OCI-LY7 (cell line): ENCODE data around the gene PLD5. TPM values are rescaled to one million over a fixed set of nuclear protein-coding genes. Genes with fewer than 3 reads are reported as not detected.

ENCODE experiments used
- Bru-seq: library from RNA; stranded (reverse); fragments of 400-500 nt; gene quantifications from one replicate; lab custom pipeline; 2021; lab: Mats Ljungman, UMichigan
- BruChase-seq, 2 experiments: library from RNA; stranded (reverse); fragments of 400-500 nt; gene quantifications; one replicate each; lab custom pipeline; 2021; lab: Mats Ljungman, UMichigan
- BruUV-seq: library from RNA; stranded (reverse); fragments of 400-500 nt; replicated peaks from 2 replicates; lab custom pipeline; 2021; lab: Mats Ljungman, UMichigan
- CTCF ChIA-PET: fragments of 300-600 bp; sonication (Branson Sonifier 250); formaldehyde crosslinking; loops from one replicate; lab custom pipeline; 2022; ENCODE audit warnings: antibody characterized with exemption; ENCODE audit not compliant: unreplicated experiment; lab: Charles Lee
- POLR2A ChIA-PET: fragments of 300-600 bp; sonication (Branson Sonifier 250); formaldehyde crosslinking; loops from one replicate; lab custom pipeline; 2022; ENCODE audit warnings: antibody characterized with exemption; lab: Charles Lee
- DNase-seq: peaks from one replicate; pipeline ENCODE4 v3.0.0-alpha.2; 2015; ENCODE audit warnings: low spot score
- H2AFZ ChIP-seq: fragments of 200-600 bp; sonication (generic), shearing (Covaris generic); 2 replicates; pipeline ENCODE4 v1.6.1; 2014; ENCODE audit warnings: mild to moderate bottlenecking, antibody characterized with exemption, low read length, moderate library complexity
- H3K27ac ChIP-seq: fragments of 200-600 bp; sonication (generic); 2 replicates; pipeline ENCODE4 v1.5.1; 2014; ENCODE audit warnings: mixed run types, low read depth, mild to moderate bottlenecking, moderate library complexity, low read length, inconsistent platforms; ENCODE audit not compliant: poor library complexity, severe bottlenecking
- H3K36me3 ChIP-seq: fragments of 200-600 bp; sonication (generic); 2 replicates; pipeline ENCODE4 v1.6.1; 2014; ENCODE audit warnings: mild to moderate bottlenecking, antibody characterized with exemption, low read length, moderate library complexity, mixed read lengths; ENCODE audit not compliant: insufficient read depth
- H3K4me1 ChIP-seq: fragments of 200-600 bp; sonication (generic); 2 replicates; pipeline ENCODE4 v1.5.1; 2014; ENCODE audit warnings: mild to moderate bottlenecking, low read length; ENCODE audit not compliant: insufficient read depth, poor library complexity, severe bottlenecking
- H3K4me2 ChIP-seq: fragments of 200-600 bp; sonication (generic); 2 replicates; pipeline ENCODE4 v1.6.1; 2014; ENCODE audit warnings: mild to moderate bottlenecking, low read length
- H3K4me3 ChIP-seq: fragments of 200-600 bp; sonication (generic); 2 replicates; pipeline ENCODE4 v1.5.1; 2014; ENCODE audit warnings: mild to moderate bottlenecking, low read depth, low read length; ENCODE audit not compliant: poor library complexity, severe bottlenecking
- H3K79me2 ChIP-seq: fragments of 200-600 bp; sonication (generic); 2 replicates; pipeline ENCODE4 v1.6.1; 2016; ENCODE audit warnings: low read depth, mild to moderate bottlenecking, low read length, moderate library complexity, mixed read lengths; ENCODE audit not compliant: insufficient read depth
- H3K9me2 ChIP-seq: fragments of 200-600 bp; sonication (generic); 2 replicates; pipeline ENCODE4 v1.6.1; 2016; ENCODE audit warnings: mild to moderate bottlenecking, low read length, mixed read lengths; ENCODE audit not compliant: insufficient read depth
- H3K9me3 ChIP-seq: fragments of 200-600 bp; sonication (generic); 2 replicates; pipeline ENCODE4 v1.6.1; 2014; ENCODE audit warnings: mild to moderate bottlenecking, mixed run types, low read length, mixed read lengths
- H4K20me1 ChIP-seq: fragments of 200-600 bp; sonication (generic); 2 replicates; pipeline ENCODE4 v1.6.1; 2014; ENCODE audit warnings: mild to moderate bottlenecking, antibody characterized with exemption, low read length, moderate library complexity, mixed read lengths; ENCODE audit not compliant: insufficient read depth
- CTCF ChIP-seq: fragments of 200-600 bp; sonication (generic); conservative IDR thresholded peaks from 2 replicates; pipeline ENCODE4 v1.5.1; 2014; ENCODE audit warnings: mild to moderate bottlenecking, antibody characterized with exemption, low read length, moderate library complexity, mixed read lengths
- EZH2phosphoT487 ChIP-seq: fragments of 200-600 bp; sonication (generic); IDR thresholded peaks from 2 replicates; pipeline ENCODE4 v1.6.1; 2018; ENCODE audit warnings: low read depth, borderline replicate concordance, mild to moderate bottlenecking, mixed run types, antibody characterized with exemption, low read length, moderate library complexity, mixed read lengths
- intact Hi-C: fragments of 100-400 bp; cut with micrococcal nuclease; formaldehyde crosslinking; loops from one replicate; pipeline ENCODE4 v1.10.0; 2022; ENCODE audit not compliant: unreplicated experiment
- long read RNA-seq: library from polyadenylated mRNA; stranded (forward); transcript quantifications from one replicate; pipeline ENCODE4 v2.0.0, GENCODE V29; 2022
- total RNA-seq, 2 experiments: library from RNA; depleted of rRNA in 1 of 2; stranded (reverse); fragments of >200 nt in 1 of 2; shearing (Covaris generic) in 1 of 2; gene quantifications; 2 replicates each; pipeline ENCODE4 v1.2.3, GENCODE V29; 2014 to 2022

Gene PLD5
- total RNA-seq (2014; rRNA removed; shearing (Covaris generic)) (not detected in 2 replicates), total RNA-seq (2022) (not detected in 2 replicates), Bru-seq, nascent RNA (not detected), BruChase-seq, experiment 1, labeled RNA remaining after a 6-hour chase (percentile 0 among the genes with signal in this experiment), BruChase-seq, experiment 2, labeled RNA remaining after a 2-hour chase (percentile 2 among the genes with signal in this experiment)
- long read RNA-seq = 0 reads

GRCh38 chr1:242524571-242525359 lies at the start of gene PLD5:
TSS of gene PLD5 (minus strand) at chr1:242524697.
- no peak for DNase-seq
- Histone ChIP-seq H3K4me1 (no peaks in the 10 kb centered on the region), H3K9me2 (no peaks in the 10 kb centered on the region), H3K4me2 (no peak within 1 kb of the TSS), H3K4me3 (no peak within 1 kb of the TSS), H2AFZ (no peak within 1 kb of the TSS), H3K9me3 (no peaks in the 10 kb centered on the region), H3K36me3 (no peaks in the 10 kb centered on the region), H3K27ac (no peak within 1 kb of the TSS), H3K79me2 (no peaks in the 10 kb centered on the region), H4K20me1 (no peaks in the 10 kb centered on the region)
- POLR2A ChIA-PET = no interaction called here
- no peak for TF ChIP-seq EZH2phosphoT487
- TF ChIP-seq CTCF = no peak
- BruUV-seq = no TSS peak
- intact Hi-C loops = no loop called here
- CTCF ChIA-PET = no interaction called here

- Histone ChIP-seq H3K4me1 (no peaks in the 10 kb centered on the region), H3K79me2 (no peaks in the 10 kb centered on the region), H3K36me3 (no peaks in the 10 kb centered on the region), H3K9me2 (no peaks in the 10 kb centered on the region), H3K9me3 (no peaks in the 10 kb centered on the region), H3K27ac (no peak overlapping the region), H3K4me2 (no peak overlapping the region), H4K20me1 (no peaks in the 10 kb centered on the region), H2AFZ (no peak overlapping the region), H3K4me3 (no peak overlapping the region)
- intact Hi-C loops = no loop called here
- DNase-seq = no peak
- TF ChIP-seq CTCF (no peak), EZH2phosphoT487 (no peak)
- ChIA-PET CTCF (no interaction called here), POLR2A (interaction anchor here (0.6 kb wide), 1 partner anchor 380 kb away, joined by 3 read pairs; no protein-coding TSS in a partner anchor)
- BruUV-seq = no TSS peak
Measured at GRCh38 chr1:242569867-242570266, 45.4 kb upstream of the PLD5 start.

- POLR2A ChIA-PET = no interaction called here
- CTCF ChIA-PET = no interaction called here
- Histone ChIP-seq H3K79me2 (no peaks in the 10 kb centered on the region), H2AFZ (no peak overlapping the region), H3K4me3 (no peak overlapping the region), H3K9me3 (no peaks in the 10 kb centered on the region), H3K4me2 (no peak overlapping the region), H3K9me2 (no peaks in the 10 kb centered on the region), H3K27ac (no peak overlapping the region), H3K4me1 (no peaks in the 10 kb centered on the region), H4K20me1 (no peaks in the 10 kb centered on the region), H3K36me3 (no peaks in the 10 kb centered on the region)
- TF ChIP-seq CTCF = no peak
- TF ChIP-seq EZH2phosphoT487 = no peak
- intact Hi-C loops = no loop called here
- no TSS peak for BruUV-seq
- DNase-seq = no peak
Measured at GRCh38 chr1:242568666-242569065, 44.2 kb upstream of the PLD5 start.
